CD4-positive, alpha-beta T cell (primary cell): Measurements from ENCODE around the gene ATG12. TPM values are rescaled to one million over a fixed set of nuclear protein-coding genes. Genes with fewer than 3 reads are reported as not detected.
"Not testable (repeated sequence)": the region's sequence is repeated elsewhere in the genome, so short reads cannot be mapped to it uniquely, and the experiment has no call there.

ENCODE experiments used
- ATAC-seq: fragments of 200-7000 bp; cut with Tn5 transposase; one replicate; pipeline ENCODE4 v1.10.0; 2022; ENCODE audit warnings: mild to moderate bottlenecking; ENCODE audit not compliant: poor library complexity
- CTCF ChIA-PET: fragments of 350-600 bp; sonication (Branson Sonifier 250); formaldehyde crosslinking; loops from one replicate; lab custom pipeline; 2021; ENCODE audit warnings: antibody characterized with exemption, inconsistent platforms; lab: Charles Lee
- POLR2A ChIA-PET: fragments of 350-600 bp; sonication (Branson Sonifier 250); formaldehyde crosslinking; loops from one replicate; lab custom pipeline; 2021; ENCODE audit warnings: antibody characterized with exemption, inconsistent platforms; lab: Charles Lee
- DNase-seq, 14 experiments: peaks; one replicate each; pipeline ENCODE4 v3.0.0-alpha.2; 2013 to 2020; ENCODE audit warnings: mixed read lengths in 2 of 14
- H3K27ac ChIP-seq, 2 donors: one replicate each; pipeline versions ENCODE4 v1.5.1 to v1.7.0; 2013; ENCODE audit warnings: low read length in 2 of 2, low read depth in 1 of 2, mild to moderate bottlenecking in 1 of 2
- H3K27me3 ChIP-seq, 2 experiments: 1 replicate in 1 of 2; 2 replicates in 1 of 2; pipeline versions ENCODE4 v1.6.1 to v1.7.0; 2013; ENCODE audit warnings: low read length in 2 of 2, control low read depth in 1 of 2, mild to moderate bottlenecking in 1 of 2, moderate library complexity in 1 of 2; ENCODE audit not compliant: insufficient read depth in 2 of 2, control insufficient read depth in 1 of 2
- H3K36me3 ChIP-seq: one replicate; pipeline ENCODE4 v1.6.1; 2013; ENCODE audit warnings: low read length, control low read depth; ENCODE audit not compliant: insufficient read depth
- H3K4me1 ChIP-seq: one replicate; pipeline ENCODE4 v1.6.1; 2013; ENCODE audit warnings: low read length, control low read depth; ENCODE audit not compliant: insufficient read depth
- H3K4me3 ChIP-seq: one replicate; pipeline ENCODE4 v1.5.1; 2013; ENCODE audit warnings: mild to moderate bottlenecking, low read length, moderate library complexity
- H3K9me3 ChIP-seq, 2 experiments: 1 replicate in 1 of 2; 2 replicates in 1 of 2; pipeline versions ENCODE4 v1.6.1 to v1.7.0; 2013; ENCODE audit warnings: low read length in 2 of 2, mild to moderate bottlenecking in 2 of 2, control low read depth in 1 of 2, moderate library complexity in 1 of 2; ENCODE audit not compliant: control insufficient read depth in 1 of 2, insufficient read depth in 1 of 2
- H3K27ac Mint-ChIP-seq: one replicate; pipeline ENCODE4 v1.8.0; 2020; ENCODE audit warnings: mixed read lengths
- H3K27me3 Mint-ChIP-seq: one replicate; pipeline ENCODE4 v1.8.0; 2021; ENCODE audit warnings: mixed read lengths
- H3K36me3 Mint-ChIP-seq: one replicate; pipeline ENCODE4 v1.8.0; 2021; ENCODE audit warnings: low read depth, mixed read lengths
- H3K4me1 Mint-ChIP-seq: one replicate; pipeline ENCODE4 v1.8.0; 2021; ENCODE audit warnings: low read depth, mixed read lengths
- H3K4me3 Mint-ChIP-seq: one replicate; pipeline ENCODE4 v1.8.0; 2020; ENCODE audit warnings: mild to moderate bottlenecking, mixed read lengths
- H3K9me3 Mint-ChIP-seq: one replicate; pipeline ENCODE4 v1.8.0; 2020; ENCODE audit warnings: mixed read lengths
- CTCF ChIP-seq: fragments of 200-600 bp; IDR thresholded peaks from one replicate; pipeline ENCODE4 v1.8.0; 2022; ENCODE audit warnings: antibody characterized with exemption, mild to moderate bottlenecking
- intact Hi-C, 2 experiments: fragments of 100-400 bp; cut with DNase I in 1 of 2; cut with micrococcal nuclease in 1 of 2; formaldehyde crosslinking; loops; one replicate each; pipeline versions ENCODE4 v1.15.1 to v1.9.0; 2023 to 2025; cut with DNase I, micrococcal nuclease
- polyA plus RNA-seq, 2 donors: library from polyadenylated mRNA; unstranded; fragments of 120-200 nt; gene quantifications; one replicate each; pipeline ENCODE4 v1.2.1, GENCODE V29; 2013
- total RNA-seq, 174 experiments: library from RNA in 2 of 174; stranded (reverse) in 2 of 174; gene quantifications; one replicate each; pipeline ENCODE4 v1.2.3 and lab custom pipeline; 2021 to 2026

ATG12 gene
- total RNA-seq = 10 to 100 TPM; 61.0 to 62.2 TPM
- 56.6 TPM for polyA plus RNA-seq (2013, experiment 1 of 2)
- 55.6 TPM for polyA plus RNA-seq (2013, experiment 2 of 2)
- total RNA-seq (lab: John Stamatoyannopoulos, UW) = 40.7 to 138 (median 98.0) reads per million in 172 experiments

GRCh38 chr5:115841382-115842088 lies at the start of gene ATG12, which contains the start of gene AP3S1:
ATG12 (minus strand) TSS chr5:115841565; CDS start chr5:115841552, 13 bp downstream.
AP3S1 (plus strand) TSS chr5:115841935; CDS start chr5:115842038, 103 bp downstream.
- H3K27me3 ChIP-seq = no peaks in the 10 kb centered on the region
- peak within 1 kb of the TSS; percentile 85 to 97 for H3K27ac ChIP-seq
- no peaks in the 10 kb centered on the region for H3K9me3 ChIP-seq
- peak; percentile 79 to 96 (median 89) for DNase-seq
- peaks cover 25% of the 10 kb centered on the region for H3K4me1 ChIP-seq
- Mint-ChIP-seq H3K9me3 (no peaks in the 10 kb centered on the region), H3K4me1 (peaks cover 76% of the 10 kb centered on the region), H3K27ac (peak within 1 kb of the TSS; percentile 97), H3K27me3 (no peaks in the 10 kb centered on the region), H3K4me3 (peak within 1 kb of the TSS; percentile 99), H3K36me3 (peaks cover 31% of the 10 kb centered on the region)
- ChIA-PET POLR2A (interaction anchor here (0.7 to 2.7 kb wide), 9 partner anchors 14 to 545 kb away, joined by 3 to 16 read pairs (median 6); partner anchors contain the start of genes CCDC112, COMMD10, FEM1C and TMED7), CTCF (interaction anchor here (0.6 kb wide), 1 partner anchor 230 kb away, joined by 3 read pairs; no protein-coding TSS in a partner anchor)
- ATAC-seq = peak; percentile 89
- peaks cover 18% of the 10 kb centered on the region for H3K36me3 ChIP-seq
- intact Hi-C loops = loop anchor here (2.0 to 10.0 kb wide), 7 partner anchors 215 to 674 kb away; partner anchors contain the start of genes FEM1C (in 2 of the 2), CCDC112 (in 1 of the 2), TMED7 (in 1 of the 2) and TRIM36 (in 1 of the 2)
- no peak for TF ChIP-seq CTCF
- H3K4me3 ChIP-seq = peak within 1 kb of the TSS; percentile 71

- Histone ChIP-seq H3K27me3 (no peaks in the 10 kb centered on the region), H3K36me3 (no peaks in the 10 kb centered on the region), H3K4me3 (no peak overlapping the region), H3K27ac (no peak overlapping the region), H3K4me1 (no peaks in the 10 kb centered on the region), H3K9me3 (no peaks in the 10 kb centered on the region)
- no peak overlapping the region for H3K27ac Mint-ChIP-seq
- ATAC-seq (no peak), DNase-seq (no peak)
- peaks cover 20% of the 10 kb centered on the region for H3K36me3 Mint-ChIP-seq
- TF ChIP-seq CTCF = no peak
- H3K27me3 Mint-ChIP-seq = no peaks in the 10 kb centered on the region
- no peak overlapping the region for H3K4me3 Mint-ChIP-seq
- no peaks in the 10 kb centered on the region for H3K9me3 Mint-ChIP-seq
- intact Hi-C loops = no loop called here
- H3K4me1 Mint-ChIP-seq = no peaks in the 10 kb centered on the region
- ChIA-PET POLR2A (no interaction called here), CTCF (no interaction called here)
These were observed 46.7 kb upstream of the ATG12 start for GRCh38 chr5:115888027-115888426.

GRCh38 chr5:115885208-115885607 lies 43.8 kb upstream of the ATG12 start:
- H3K27ac ChIP-seq, H3K4me1 Mint-ChIP-seq, H3K27me3 ChIP-seq, DNase-seq, H3K4me3 Mint-ChIP-seq, intact Hi-C loops, H3K36me3 ChIP-seq, H3K27me3 Mint-ChIP-seq, H3K27ac Mint-ChIP-seq, H3K9me3 Mint-ChIP-seq, ATAC-seq, CTCF ChIA-PET, H3K4me3 ChIP-seq, H3K4me1 ChIP-seq, POLR2A ChIA-PET, H3K9me3 ChIP-seq: not testable (repeated sequence)
- peaks cover 43% of the 10 kb centered on the region for H3K36me3 Mint-ChIP-seq
